Measurements from ENCODE around the gene NT5C.

Gene NT5C

DNA sequence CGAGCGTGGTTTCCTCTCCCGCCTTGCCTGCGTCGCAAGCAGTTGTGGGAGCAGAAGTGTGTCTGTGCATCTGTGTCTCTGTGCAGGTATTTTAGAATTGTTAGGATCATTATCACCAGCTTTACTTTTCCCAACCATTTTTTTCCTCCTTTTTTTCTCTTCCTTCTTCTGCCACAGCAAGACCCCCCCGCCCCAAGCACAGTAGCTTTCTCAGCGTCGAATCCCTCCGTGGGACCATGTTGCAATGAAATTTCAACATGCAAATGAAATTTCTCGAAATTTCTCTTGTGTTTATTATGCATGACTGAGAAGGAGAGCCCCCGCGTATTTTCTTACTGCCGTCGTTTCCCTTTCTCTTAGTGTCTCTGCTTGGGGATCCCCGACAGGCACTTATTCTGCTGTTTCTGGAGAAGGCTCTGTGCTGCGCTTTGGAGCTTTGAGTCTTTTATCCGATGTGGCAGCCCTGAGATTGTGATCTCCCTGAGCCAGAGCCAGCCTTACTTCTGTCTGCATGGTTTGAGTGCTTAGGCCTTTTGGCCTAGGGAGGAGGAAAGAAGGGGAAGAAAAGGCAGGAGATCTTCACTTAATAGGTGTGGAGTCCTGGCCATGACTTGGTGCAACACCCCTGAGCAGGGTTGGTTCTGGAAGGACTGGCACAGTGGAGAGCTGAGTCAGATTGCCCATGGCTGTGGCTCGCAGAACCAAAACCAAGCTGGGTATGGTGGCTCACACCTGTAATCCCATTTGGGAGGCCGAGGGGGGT is 16.8 kb downstream of the NT5C start:
- no peak for FAIRE-seq

DNA sequence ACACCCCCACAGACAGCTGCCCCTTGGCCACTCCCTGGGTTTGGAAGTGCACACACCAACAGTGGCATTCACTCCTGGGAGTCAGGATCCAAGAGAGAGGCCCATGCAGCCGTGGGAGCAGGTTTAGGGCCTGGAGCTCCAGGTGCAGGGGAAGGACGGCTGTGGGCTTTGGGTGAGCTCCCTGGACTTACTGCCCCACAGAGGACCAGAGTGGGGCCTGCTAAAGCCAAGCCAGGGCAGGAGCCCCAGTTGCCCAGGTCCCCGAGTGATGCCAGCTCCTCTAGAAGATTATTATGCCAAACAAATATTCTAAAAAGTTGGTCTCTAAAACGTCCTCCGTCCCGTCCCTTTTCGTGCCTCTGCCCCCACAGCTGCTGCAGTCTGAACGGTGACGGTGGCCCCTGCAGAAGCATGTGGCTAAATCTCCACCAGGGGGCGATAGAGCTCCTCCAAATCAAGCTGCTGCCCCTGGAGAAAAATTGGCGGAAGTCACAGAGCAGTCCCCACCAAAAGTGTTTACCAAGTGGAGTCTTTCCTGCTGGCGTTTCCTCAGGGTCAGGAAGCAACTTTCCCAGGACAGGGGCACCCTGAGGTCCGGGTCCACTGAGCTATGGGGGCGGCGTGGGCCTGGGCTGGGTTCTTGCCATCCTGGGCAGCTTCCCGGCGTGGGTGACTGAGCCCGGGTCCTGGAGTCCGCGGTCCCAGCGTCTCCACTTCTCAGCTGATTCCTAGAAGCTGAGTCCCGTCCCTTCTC is 17.6 kb downstream of the NT5C start:
- no peak for FAIRE-seq

DNA sequence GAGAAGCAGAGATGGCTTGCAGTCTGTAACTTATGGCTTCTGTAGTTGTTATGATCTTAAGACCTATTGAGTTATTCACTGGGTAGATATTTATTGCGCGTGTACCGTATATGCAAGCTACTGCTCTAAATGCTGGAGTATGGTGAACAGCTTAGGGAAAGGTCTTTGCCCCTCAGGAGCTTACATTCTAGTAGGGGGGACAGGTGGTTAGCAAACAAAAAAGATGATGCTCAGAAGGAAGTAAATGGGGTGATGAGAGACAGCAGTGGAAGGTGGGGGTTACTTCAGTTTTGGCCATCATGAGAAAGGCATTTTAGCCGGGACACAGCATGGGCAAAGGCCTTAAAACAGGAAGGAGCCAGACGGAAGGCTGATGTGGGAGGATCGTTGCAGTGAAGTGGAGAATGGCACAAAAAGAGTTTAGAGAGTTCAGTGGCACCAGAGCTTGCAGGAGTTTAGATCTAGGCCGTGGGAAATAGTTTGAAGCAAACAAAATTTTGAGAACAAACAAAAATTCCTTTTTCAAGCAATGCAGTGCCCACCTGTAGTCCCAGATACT is 19.7 kb downstream of the NT5C start:
- no peak for FAIRE-seq

DNA sequence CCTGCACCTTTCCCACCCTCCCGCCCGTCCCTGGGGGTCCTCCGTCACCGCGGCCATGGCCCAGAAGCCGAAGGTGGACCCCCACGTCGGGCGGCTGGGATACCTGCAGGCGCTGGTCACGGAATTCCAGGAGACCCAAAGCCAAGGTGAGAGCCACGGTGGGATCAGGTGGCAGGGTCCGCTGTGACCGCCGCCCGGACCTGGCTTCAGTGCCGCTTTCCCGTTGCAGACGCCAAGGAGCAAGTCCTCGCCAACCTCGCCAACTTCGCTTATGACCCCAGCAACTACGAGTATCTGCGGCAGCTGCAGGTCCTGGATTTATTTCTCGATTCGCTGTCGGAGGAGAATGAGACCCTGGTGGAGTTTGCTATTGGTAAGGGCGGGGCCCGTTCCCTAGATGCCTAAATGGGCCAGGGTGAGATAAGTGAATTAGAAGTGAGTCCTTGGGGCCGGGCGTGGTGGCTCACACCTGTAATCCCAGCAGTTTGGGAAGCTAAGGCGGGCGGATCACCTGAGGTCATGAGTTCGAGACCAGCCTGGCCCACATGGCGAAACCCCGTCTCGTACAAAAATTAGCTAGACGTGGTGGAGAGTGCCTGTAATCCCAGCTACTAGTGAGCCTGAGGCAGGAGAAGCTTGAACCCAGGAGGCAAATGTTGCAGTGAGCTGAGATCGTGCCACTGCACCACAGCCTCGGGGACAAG is 21.2 kb downstream of the NT5C start:
- no peak for FAIRE-seq

DNA sequence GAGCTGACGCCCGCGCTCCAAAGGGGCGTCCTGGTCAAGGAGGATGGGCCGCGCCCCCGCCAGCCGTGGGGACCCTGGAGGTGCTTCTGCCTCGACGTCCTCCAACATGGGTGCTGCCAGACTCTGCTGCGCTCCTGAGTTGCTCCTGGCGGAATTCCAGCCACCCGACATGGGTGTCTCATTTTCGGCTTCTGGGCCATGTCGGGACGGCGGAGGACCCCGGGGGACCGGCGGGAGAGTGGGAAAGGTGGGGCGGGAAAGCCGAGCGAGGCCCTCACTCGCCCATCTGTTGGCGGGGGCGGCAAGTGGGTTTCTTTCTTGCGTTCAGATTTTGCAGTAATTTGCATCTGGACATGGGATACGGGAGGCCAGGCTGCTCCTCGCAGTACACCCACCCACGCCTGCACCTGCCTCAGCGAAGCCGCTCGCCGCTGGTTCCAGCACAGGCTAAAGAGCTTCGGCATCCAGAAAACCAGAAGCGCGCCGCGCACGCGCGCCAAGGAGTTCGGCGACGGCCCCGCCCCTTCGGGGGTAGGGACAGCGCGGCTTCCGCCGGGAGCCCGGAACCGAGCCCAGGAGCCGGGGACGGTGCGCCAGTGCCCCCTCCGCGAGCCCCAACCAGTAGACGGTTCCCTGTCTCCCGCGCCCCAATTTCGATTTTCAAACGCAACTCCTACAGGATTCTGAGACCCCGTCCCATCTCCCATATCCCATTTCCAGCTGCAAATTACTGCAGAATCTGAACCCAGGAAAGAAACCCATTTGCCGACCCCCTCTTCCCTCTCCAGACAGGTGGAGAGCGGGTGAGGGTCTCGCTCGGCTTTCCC is 21.9 kb downstream of the NT5C start, which contains the start of gene ARMC7:
TSS of gene ARMC7 (plus strand) at position 563 of the 827 bp plus-strand sequence. CDS start 320 bp downstream, outside the sequence.
- FAIRE-seq: no peak

DNA sequence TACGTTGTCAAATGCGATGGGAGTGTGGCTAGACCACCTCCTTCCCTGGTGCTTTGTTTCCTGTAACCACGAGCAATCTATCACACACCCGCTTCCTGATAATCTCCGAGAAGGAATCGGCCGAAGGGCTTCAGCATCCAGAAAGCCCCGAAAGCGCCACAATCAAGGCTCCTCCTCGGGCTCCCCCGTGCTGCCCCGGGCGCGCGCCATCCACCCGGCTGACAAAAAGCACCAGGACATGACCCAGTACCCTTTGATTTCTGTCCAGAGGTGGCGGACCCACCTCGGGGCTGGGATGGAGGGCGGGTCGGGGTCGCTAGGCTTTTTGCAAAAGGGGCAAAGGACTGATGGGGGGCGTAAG is 22.5 kb downstream of the NT5C start:
- FAIRE-seq: no peak

DNA sequence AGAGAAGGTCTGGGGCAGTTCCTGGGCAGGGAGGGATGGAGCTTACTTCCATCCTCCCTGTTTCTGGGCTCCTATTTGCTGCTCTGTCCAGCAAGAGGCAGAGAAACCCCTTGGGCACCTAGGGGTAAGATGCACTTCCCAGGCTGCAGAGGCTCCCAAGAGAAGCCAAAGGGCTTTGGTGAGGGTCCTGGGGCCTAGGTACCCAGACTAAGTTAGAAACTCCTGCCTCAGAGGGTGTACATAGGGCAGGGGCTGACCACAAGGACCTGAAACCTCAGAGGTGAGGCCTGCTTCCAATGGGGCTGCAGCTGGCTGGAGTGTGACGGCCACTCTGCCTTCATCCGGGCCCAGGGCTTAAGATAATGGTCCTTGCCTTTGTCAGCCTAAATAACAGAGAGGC is 23.3 kb downstream of the NT5C start:
- FAIRE-seq: no peak

DNA sequence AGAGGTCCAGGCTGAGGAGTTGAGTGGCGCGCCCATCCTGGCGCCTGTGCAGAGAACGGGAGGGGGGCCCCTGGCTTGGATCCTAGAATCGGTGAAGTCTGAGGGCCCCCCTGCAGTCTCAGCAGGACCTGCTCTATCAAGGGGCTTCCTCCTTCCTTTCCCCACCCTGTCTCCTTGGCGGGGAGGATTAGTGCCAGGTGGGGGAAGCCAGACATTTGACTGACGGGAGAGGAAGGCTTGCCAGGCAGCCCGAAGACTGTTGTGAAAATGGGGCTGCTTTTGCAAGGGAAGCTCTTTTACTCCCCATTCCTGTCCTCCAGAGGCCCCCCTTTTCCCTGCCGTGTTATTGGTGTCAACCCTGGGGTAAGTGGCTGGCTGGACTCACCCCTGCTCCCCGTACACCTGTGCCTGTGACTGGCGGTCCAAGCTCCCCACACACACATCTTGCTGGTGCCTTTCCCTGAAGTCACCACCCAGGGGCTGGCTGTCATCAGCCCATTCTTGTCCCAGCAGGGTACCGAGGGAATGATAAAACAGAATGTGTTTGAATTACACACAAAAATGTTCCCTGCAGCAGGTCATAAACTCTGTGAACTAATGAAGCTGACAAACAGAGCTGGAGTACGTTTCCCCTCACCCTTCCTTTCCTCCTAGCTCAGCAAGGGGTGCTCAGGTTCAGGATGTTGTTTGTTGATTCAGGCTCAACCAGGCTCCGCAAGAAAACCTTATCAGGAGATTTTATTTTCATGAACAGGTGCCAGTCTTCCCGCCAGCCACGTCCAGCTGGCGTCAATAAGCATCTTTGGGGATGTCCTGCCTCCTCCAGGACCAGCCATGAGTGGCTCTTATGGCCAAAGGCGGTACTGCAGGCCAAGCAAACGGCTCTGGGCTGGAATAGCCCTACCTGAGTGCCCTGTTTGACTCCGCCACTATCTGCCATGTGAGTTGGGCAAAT is 26.1 kb downstream of the NT5C start:
- FAIRE-seq: peak; percentile 16

DNA sequence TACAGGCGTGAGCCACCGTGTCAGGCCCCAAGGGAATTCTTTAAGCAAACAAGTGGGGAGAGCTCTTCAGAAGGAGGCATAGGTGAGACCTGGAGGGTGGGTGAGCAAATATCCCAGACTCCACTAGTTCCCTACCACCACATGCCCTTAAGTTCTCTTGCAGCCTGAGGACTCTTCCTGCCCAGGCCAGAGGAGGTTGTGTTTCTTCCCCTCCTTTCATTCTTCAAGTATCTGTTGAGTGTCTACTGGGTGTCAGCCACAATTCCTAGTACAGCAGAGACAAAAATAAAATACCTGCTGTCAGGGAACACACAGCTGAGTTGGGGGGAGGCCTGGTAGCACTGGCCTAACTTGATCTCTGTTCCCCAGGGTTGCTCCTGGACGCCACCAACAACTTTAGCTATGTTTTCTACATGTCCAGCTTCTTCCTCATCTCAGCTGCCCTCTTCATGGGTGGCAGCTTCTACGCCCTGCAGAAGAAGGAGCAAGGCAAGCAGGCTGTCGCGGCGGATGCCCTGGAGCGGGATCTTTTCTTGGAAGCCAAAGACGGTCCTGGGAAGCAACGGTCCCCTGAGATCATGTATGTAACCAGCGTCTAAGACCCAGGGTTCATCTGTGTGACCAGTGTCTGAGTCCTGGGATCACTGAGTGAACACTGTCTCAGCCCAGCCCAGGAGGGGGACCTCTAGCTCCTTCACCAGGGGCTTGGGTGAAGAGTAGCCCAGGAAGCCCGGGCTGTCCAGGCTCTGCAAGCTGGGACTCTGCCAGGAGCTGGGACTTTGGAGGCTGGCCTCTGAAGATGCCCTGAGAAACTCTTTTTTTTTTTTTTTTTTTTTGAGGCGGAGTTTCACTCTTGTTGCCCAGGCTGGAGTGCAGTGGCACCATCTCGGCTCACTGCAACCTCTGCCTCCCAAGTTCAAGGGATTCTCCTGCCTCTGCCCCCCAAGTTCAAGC is 27.7 kb downstream of the NT5C start:
- no peak for FAIRE-seq

DNA sequence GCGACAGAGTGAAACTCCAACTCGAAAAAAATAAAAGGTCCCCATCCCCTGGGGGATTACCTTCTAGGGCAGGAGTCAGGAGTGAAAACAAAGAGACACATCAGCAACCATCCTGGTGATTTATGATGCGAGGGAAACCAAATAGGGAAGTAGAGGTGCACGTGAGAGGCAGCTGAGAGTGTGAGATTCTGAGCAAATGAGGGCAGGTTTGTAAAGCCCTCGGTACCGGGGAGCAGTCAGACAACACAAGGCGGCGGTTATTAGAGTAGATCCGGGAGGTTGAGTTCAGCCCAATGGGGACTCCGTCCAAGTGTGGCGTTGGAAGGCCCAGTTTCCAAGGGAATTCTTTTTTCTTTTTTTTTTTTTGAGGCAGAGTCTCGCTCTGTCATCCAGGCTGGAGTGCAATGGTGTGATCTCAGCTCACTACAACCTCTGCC is 29.1 kb downstream of the NT5C start:
- no peak for FAIRE-seq

DNA sequence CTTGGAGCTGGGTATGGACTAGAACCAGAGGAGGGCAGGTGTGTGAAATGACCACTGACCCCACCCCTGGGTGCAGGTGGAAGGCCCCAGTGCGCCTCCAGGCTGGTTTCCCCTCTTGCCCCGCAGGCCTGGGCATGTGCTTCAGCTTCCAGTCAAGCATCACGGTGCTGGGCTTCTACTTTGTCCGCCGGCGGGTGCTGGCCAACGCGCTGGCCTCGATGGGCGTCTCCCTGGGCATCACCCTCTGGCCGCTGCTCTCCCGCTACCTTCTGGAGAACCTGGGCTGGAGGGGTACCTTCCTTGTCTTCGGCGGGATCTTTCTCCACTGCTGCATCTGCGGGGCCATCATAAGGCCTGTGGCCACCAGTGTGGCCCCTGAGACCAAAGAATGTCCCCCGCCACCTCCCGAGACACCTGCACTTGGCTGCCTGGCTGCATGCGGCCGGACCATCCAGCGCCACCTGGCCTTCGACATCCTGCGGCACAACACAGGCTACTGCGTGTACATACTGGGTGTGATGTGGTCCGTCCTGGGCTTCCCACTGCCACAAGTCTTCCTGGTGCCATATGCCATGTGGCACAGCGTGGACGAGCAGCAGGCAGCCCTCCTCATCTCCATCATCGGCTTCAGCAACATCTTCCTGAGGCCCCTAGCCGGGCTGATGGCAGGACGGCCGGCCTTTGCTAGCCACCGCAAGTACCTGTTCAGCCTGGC is 31.5 kb downstream of the NT5C start:
- no peak for FAIRE-seq

DNA sequence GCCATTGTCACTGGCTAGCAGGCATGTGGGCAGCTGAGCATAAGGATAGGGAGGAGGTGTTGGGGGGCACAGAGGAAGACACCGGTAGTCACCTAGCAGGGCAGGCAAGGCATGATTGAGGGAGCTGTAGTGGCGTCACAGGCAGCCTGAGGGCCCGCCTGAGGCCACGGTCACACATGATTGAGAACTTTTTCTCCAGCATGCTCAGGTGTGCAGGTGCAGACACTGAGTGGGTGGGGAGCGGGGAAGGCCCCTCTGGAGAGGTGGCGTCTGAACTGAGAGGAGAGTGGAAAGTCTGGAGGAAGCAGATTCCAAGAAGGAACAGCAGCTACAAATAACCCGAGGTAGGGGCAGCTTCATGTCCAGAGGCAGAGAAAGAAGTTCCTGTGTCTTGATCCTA is 32.7 kb downstream of the NT5C start:
- FAIRE-seq: no peak

DNA sequence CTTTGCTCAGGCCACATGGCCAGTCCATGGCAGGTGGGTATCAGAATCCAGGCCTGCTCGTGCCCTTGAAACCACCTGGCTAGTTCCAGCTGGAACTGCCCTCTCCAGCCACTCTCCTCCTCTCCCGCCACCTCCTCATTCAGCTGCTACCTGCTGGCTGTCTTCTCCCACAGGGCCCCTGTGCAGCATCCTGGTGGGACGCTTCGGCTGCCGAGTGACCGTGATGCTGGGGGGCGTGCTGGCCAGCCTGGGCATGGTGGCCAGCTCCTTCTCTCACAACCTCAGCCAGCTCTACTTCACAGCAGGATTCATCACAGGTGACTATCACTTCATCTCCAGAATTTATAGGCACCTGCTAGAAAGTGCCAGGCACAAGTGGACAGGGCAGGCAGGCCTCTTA is 33.7 kb downstream of the NT5C start:
- no peak for FAIRE-seq

DNA sequence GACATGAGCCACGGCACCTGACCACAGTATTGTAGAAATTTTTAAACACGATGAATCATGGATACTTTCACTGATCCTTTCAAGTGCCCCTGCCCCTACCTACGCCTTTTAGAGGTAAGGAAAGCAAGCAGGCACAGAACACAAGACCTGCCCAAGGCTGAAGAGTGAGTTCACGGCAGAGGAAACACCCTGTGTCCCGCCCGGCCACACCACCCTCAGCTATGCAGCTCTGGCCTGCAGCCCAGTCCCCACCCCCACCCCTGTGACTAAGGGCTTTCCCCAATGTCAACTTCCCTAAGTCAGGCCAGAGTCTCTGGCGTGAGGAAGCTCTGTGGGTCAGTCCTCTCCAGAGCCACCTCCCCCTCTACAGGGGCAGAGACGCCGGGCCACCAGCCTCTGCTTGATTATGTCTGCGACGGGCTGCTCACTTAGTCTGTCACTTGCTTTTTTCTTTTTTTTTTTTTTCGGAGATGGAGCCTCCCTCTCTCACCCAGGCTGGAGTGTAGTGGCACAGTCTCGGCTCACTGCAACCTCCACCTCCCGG is 35.4 kb downstream of the NT5C start:
- no peak for FAIRE-seq

DNA sequence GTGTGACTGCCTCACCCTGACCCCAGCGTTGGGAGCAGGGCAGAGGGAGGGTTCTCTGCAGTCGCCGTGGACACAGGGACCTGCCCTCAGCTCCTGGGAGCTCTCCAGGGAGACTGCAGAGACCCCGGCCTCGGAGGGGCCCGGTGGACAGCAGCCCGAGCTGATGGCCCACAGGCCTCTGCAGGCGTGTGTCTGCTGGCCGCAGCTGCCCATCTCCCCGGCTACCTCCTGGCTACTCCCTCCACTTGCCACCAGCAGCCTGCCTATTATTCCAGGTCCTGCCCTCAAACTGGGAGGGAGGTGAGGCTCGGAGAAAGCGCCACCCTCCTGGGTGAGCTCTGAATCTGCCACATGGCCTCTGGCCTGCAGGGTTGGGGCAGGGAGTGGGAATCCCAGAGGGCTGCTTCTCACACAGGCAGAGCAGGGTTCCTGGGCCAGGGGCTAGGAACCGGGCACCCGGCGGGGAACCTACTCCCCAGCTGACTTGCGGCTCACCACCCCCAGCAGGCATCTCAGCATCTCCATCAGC is 36.6 kb downstream of the NT5C start:
- no peak for FAIRE-seq

DNA sequence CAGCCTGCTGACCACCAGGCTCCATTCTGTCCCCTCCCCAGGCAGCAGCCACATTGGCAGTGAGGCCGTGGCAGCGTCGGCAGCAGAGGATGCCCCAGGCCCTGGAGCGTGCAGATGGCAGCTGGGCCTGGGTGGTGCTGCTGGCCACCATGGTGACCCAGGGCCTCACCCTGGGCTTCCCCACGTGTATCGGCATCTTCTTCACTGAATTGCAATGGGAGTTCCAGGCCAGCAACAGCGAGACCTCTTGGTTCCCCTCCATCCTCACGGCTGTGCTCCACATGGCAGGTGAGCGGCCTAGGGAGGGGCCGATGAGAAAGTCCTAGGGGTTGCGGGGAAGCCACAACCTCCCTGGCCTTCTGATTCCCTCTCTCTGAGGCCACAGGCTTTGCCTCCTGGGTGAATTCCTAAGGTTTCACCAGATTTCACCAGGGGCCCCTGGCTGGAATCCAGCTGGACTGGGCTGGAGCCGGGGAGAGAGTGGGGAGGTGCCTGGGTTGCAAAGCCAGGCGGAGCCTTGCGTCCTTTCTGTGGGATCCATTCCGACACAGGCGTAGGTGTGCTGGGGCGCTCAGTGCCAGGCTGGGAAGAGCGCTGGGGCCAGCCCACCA is 37.9 kb downstream of the NT5C start:
- FAIRE-seq: no peak

DNA sequence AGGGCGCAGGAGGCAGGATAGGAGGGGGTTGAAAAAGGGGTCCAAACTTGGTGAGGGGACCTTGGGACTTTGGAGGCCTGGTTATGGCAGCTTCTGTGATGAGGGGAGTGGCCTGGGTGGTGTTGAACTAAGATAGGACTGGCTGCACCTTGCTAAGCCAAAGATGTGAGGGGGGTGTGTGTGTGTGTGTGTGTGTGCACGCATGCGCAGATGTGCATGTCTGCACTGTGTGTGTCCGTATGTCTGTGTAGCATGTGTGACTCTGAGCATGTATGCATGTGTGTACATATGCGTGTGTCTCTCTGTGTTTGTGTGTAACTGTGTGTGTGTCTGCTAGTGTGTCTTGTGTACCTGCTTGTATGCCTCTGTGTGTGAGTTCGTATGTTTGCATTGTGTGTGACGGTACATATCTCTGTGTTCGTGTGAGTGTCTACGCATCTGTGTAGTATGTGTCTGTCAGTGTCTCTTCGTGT is 39.7 kb downstream of the NT5C start:
- no peak for FAIRE-seq
